DLD1 (cell line): ENCODE data around the gene PTDSS2.

Experiments
- in situ Hi-C: cut with HindIII; loops from 2 replicates; pipeline ENCODE4 v1.10.0; 2017; ENCODE audit warnings: low sequenced_read_pairs

Gene PTDSS2

DNA sequence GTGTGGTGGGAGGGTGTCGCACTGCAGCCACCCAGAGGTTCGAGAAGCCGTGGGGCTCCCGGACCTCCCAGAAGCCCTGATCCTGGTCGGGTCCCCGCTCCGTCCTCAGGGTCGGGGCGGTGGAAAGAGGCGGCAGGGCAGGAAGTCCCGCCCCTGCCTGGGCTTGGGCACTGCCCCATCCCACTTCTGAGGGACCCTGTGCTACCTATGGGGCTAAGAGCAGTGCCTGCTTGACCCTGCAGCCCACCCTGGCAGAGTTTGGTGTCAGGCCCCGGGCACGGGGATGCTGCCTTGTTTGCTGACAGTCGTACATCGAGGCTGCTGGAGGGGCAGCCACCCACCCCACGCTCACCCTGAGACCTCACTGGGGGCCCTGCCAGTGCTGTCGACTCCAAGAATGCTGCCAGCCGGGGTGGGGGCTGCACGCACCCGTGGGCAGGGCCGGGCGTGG is 37.5 kb downstream of the PTDSS2 start:
- in situ Hi-C loops = no loop called here

DNA sequence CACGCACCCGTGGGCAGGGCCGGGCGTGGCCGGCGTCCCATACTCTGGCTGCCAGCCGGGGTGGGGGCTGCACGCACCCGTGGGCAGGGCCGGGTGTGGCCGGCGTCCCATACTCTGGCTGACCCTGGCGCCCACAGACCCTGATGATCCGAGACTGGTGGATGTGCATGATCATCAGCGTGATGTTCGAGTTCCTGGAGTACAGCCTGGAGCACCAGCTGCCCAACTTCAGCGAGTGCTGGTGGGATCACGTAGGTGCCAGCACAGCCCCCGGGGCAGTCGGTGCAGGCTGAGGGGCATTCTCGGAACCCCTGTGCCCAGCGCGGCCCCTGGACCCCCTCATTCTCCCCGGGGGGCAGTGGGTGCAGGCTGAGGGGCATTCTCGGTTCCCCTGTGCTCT is 38.0 kb downstream of the PTDSS2 start:
- in situ Hi-C loops = no loop called here

DNA sequence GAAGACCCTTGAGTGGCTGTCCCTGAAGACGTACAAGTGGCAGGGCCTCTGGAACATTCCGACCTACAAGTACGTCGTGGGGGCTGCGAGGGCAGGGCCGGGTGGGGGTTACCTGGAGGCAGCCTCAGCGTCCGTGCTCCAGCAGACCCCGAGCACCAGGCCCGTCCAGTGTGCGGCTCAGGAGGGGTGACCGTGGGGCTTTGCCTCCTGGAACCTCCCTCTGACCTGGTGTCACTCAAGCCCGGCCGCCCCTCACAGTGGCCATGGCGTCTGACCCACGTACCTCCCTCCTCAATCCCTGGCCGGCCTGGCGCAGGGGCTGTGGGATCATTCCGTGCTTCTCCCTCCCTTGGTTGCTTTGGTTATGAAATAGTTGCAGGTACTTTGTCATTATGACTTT is 38.5 kb downstream of the PTDSS2 start:
- in situ Hi-C loops = no loop called here

DNA sequence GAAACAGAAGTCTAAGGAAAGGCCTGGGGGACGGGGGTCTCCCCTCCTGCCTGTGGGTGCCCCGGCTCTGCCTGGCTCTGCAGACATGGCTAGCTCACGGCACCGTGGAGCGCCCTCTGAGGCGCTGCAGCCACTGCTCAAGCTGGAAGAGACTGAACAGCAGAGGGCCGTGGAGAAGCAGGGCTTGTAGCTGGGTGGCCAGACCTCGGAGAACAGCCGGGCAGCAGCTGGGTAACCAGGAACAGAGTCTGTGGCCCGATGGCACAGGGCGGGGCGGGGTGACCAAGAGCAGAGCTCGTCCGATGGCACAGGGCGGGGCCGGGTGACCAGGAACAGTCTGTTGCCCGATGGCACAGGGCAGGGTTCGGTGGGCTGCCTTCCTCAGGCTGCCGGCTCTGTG is 38.9 kb downstream of the PTDSS2 start:
- in situ Hi-C loops = no loop called here

DNA sequence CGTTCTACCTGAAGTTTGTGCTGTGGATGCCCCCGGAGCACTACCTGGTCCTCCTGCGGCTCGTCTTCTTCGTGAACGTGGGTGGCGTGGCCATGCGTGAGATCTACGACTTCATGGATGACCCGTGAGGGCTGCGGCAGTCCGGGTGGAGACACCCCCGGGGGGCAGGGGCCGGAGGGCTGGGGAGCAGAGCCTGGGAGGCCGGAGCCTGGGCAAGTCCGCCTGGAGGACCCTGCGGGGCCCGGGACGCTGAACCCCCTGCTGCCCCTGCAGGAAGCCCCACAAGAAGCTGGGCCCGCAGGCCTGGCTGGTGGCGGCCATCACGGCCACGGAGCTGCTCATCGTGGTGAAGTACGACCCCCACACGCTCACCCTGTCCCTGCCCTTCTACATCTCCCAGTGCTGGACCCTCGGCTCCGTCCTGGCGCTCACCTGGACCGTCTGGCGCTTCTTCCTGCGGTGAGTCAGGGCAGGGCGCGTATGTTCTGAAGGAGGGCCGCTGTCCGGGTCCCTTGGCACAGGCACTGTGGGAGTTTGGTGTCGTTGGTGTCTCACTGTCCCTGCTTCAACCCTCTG is 39.6 kb downstream of the PTDSS2 start:
- in situ Hi-C loops = no loop called here

DNA sequence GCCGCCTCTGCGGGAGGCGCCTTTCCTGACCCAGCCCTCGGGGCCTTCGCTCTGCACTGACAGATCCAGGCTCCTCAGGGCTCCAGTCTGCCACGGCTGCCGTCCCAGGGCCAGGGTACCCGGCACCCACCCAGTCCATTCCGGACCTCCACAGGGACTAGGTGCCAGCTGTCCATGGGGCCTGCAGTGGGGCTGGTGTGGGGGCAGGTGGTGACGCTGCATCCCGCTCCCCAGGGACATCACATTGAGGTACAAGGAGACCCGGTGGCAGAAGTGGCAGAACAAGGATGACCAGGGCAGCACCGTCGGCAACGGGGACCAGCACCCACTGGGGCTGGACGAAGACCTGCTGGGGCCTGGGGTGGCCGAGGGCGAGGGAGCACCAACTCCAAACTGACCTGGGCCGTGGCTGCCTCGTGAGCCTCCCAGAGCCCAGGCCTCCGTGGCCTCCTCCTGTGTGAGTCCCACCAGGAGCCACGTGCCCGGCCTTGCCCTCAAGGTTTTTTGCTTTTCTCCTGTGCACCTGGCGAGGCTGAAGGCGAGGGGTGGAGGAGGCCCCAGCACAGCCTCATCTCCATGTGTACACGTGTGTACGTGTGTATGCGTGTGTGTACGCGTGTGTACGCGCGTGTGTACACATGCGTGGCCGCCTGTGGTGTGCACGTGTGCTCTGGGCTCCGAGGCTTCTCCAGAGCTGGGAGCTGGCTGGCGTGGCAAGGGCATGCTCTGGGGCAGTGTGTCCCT is 40.3 kb downstream of the PTDSS2 start:
- in situ Hi-C loops = no loop called here

DNA sequence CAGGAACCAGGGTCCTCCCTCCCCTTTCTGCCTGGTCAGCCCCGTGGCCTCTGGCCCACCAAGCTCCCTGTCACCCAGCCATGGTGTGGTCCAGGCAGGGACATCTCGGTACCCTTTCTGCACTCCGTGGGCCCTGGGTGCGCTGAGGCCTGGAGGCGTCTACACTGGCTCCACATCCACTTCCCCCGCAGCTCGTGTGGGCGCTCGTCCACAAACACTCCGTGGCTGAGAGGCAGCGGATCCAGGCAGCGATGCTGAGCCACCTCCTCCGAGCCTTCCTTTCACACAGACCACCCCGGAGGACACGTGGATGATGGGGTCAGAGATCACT is 40.8 kb downstream of the PTDSS2 start:
- in situ Hi-C loops = no loop called here

DNA sequence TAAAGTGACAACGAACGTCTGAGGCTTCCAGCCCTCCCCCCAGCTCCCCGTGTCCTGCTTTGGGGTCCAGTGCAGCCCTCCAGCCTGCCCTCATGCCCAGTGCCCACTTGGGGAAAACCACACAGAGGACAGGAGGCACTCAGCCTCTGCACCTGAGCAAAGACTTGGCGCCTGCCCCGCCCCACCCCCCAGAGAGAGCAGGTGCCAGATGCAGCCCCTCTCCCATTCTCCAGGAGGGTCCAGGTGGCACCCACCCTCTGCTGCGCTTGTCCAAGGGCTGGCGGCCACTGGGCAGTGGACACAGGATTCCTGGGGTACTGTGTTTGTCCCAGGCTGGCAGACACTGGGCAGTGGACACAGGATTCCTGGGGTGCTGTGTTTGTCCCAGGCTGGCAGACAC is 41.3 kb downstream of the PTDSS2 start:
- in situ Hi-C loops = no loop called here

DNA sequence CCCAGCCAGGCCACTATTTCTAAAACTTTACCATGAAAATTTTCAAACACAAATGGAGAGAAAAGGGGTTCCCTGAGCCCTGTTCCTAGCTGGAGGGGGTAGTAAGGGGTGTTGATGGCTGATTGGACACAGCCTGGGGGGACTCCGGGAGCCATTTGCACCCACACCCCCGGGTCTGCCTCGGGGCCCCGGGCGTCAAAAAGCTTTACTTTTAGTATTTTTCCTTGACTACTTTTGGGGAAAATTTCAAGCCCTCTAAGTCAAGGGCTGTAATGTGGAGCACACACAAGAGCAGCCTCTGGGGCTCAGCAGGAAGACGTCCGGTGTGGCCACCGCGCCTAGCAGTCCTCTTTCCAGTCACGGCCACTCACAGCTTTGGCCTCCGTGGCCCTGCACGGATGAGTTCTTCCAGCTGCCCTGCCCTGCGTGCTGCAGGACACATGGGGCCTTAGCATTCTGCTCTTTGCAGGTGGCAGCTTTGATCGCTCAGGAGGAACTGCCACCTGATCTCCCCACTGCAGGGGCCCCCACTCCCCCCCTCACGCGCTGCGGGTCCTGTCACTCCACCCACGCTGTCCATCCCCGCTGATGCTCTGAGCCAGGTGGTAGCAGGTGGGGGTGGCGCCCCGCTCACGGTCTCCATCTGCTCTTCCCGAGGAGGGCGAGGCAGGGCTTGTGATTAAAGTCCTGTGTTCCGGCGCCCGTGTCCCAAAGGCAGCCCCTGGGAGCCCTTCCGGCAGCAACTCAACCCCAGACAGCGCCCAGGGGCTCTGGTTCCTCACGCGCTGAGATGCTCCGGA is 42.5 kb downstream of the PTDSS2 start:
- in situ Hi-C loops = no loop called here

DNA sequence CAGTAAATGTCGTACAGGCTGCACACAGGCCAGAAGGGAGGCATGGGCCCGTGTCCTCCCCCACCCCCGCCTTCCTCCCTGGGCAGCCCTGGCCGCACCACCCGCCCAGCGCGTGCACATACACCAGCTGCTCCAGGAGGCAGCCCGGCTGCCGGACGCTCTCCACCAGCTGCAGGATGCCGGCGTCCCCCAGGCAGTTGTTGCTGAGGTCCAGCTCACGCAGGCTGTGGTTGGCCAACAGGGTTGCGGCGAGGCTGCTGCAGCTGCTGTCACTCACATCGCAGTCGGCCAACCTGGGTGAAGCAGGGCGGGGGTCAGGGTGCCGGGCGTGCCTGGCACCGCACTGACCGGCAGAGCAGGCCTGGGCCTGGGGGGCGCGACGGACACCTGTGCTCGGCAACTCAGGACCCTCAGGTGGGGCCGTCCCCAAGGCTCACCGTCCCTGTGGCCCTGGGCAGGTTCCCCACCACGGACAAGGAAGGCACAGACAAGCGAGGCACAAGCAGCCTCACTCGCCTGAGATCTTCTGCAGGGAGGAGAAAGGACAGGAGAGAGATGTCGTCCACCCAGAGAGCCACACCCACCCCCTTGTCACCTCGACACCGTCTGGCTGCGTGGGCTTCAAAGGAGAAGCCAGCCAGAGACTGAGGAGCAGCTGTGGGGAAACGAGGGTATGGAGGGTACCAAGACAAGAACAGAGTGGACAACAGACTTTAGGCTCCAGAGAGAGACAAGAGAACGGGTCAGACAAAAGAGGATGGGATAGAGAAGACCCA is 44.9 kb downstream of the PTDSS2 start:
- in situ Hi-C loops = no loop called here

DNA sequence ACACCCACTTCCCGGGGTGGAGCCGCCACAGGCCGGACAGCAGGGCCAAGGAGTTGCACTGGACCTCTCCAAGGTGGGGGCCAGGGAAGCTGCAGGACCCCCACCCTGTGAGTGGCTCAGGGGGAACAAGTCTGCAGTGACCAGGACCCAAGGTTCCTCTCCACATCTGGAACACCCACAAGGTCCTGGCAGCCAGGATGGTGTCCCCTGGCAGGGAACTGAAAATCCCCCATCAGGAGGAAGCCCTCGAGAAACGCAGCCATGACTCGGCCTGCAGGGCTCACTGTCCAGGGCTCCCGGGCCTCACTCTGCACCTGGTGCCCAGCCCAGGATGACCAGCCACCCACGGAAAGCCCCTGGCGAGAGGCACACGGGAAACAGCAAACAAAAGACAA is 45.5 kb downstream of the PTDSS2 start:
- in situ Hi-C loops = no loop called here

DNA sequence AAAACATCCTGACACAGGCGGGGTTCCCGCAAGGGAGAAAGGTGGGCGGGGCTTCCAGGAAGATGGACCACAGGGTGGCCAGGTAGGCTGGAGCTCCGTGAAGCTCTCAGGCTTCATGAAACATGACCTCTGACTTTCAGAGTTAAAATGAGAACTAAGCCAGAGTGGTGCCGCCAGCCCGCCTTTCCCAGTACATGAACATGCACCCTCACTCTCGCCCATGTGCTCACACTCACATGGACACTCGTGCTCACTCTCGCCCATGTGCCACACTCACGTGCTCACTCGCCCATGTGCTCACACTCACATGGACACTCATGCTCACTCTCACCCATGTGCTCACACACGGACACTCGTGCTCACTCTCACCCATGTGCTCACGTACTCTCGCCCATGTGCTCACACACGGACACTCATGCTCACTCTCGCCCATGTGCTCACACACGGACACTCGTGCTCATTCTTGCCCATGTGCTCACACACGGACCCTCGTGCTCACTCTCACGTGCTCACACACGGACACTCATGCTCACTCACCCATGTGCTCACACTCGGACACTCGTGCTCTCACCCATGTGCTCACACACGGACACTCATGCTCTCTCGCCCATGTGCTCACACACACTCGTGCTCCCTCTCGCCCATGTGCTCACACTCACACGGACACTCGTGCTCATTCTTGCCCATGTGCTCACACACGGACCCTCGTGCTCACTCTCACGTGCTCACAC is 46.9 kb downstream of the PTDSS2 start:
- in situ Hi-C loops = no loop called here

DNA sequence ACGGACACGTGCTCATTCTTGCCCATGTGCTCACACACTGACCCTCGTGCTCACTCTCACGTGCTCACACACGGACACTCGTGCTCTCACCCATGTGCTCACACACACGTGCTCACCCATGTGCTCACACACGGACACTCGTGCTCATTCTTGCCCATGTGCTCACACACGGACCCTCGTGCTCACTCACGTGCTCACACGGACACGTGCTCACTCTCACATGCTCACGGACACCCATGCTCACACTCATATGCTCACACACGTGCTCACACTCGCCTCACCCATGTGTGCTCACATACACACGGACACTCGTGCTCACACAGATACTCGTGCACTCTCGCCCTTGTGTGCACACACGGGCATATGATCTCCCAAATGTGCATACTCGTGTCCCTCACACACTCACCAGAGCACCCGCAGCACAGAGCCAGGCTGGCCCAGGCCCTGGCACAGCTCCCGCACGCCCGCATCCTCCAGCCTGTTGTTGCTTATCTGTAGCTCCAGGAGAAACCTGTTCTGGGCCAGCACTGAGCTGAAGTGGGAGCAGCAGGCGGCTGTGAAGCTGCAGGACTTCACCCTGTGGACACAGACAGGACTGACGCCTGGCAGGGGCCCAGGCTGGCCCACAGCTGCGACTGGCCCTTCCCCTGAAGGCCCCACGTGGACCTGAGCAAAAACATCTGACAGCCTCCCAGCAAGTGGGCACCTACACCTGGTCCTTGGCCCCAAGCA is 47.7 kb downstream of the PTDSS2 start:
- in situ Hi-C loops = no loop called here

DNA sequence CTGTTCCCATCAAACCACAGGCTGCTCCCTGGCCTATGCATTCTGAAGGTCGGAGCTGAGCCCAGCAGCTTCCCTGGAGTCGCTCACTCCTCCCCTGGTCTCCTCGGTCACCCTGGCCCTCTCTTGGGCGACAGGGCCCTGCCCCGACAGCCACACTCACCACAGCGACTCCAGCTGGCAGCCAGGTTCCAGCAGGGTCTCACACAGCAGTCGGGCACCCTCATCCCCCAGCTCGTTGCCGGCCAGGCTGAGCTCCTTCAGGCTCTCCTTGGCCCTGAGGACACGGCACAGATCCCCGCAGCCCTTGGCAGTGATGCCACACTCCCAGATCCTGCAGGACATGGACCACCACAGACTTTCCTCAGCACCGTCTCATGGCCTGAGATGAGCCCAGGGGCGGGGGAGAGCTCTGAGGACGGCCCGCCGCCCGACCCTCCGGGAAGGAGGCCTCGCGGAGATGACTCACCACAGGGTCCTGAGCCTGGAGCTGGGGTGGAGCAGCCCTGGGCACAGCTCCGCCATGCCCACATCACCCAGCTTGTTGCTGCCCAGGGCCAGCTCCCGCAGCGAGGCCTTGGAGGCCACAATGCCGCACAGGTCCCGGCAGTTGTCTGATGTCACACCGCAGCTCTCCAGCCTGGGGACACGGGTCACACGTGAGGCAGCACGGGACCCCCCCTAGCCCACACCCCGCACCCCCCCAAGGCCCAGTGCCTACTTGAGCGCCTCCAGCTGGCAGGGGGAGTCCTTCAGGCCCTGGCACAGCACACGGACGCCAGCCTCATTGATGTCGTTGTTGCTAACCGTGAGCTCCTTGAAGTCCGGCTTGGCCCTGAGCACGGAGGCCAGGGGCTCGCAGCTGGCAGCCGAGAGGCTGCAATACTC is 48.5 kb downstream of the PTDSS2 start:
- in situ Hi-C loops = no loop called here

DNA sequence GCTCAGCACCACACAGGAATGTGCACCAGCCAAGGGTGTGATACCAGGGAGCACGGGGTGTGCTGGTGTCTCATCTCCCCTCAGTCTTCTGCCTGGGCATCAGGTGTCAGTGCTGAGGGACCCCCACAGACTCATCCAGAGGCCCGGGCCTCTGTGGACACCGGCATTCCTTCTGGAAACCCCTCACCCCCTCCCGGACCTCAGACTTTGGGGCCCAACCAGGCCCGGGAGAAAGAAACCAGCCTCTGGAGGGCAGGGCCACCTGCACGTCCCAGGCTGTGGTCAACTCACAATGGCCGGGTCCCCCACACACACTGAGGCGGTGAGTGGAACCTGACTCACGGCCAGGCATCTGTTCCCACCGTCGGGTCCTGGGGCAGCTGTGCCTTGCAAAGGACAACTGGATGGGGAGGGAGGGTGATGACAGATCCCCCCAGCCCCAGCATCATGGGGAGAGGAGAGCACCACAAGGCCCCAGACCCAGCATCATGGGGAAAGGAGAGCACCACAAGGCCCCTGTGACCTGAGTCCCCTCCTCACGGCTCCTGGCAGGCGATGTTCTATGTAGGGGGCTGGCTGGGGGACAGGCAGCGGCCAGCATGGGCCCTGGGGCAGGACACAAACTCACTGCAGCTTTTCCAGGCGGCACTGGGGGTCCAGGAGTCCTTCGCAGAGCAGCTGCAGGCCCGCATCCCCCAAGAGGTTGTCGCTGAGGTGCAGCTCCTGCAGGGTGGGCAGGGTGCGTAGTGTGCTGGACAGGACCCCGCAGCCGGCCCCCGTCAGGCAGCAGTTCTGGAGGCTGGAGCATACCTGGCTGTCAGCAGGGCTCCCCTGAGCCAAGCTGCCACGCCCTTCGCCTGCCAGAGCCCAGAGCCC is 49.4 kb downstream of the PTDSS2 start:
- in situ Hi-C loops = no loop called here

DNA sequence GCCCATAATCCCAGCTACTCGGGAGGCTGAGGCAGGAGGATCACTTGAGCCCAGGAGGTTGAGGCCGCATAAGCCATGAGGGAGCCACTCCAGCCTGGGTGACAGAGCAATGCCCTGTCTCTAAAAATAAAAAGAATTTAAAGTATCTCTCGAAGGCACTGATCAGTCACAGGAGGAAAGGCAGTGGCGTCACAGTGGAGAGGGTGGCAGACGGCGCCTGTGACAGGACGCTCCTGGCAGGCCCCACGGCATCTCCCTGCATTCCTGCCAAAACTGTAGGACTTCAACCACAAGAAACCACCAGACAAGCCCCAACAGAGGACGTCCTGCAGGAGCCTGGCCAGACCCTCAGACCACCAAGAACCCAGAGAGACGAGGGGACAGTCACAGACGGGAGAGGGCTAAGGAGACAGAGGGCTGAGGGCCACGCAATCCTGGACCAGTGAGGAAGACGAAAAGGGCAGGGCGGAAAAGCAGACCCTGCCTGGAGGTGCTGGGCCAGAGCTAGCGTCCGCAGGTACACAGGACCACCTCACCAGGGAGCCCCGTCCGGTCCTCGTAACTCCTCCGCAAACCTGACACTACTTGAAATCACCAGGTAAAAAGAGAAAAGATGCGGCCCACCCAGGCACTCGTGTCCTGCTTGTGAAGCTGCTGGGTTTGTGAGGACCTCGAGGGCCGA is 51.1 kb downstream of the PTDSS2 start:
- in situ Hi-C loops = no loop called here

DNA sequence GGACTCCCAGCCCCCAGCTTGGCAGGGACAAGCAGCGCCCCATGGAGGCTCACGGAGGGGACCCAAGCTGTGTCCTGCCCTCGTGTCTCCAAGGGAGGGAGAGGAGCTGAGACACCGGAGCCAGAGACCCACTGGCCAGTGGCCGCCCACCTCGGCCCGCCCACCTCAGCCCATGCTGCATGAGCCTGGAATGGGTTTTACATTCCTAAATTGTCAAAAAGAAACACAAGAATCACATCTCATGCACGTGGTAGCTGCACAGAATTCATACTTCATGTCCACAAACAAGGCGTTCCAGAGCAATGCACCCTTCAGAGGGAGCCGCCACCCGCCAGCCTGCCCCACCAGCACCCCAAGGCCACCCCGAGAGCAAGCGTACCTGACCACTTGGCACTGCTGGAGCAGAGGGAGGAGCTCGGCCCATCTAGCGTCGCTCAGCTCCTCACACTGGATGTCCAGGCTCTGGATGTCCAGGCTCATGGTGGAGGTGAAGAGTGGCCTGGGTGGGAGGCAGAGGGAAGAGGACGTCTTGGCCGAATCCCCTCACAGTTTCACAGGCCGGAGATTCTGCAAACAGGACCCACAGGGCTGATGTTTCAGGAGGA is 51.7 kb downstream of the PTDSS2 start:
- in situ Hi-C loops = no loop called here
